ENCODE results near the gene TMEM253.

The TMEM253 gene

GRCh38 chr14:21100931-21101330, at the start of gene TMEM253:
TMEM253 (plus strand) TSS chr14:21101066; CDS start chr14:21101344, 278 bp downstream.
- DNase-seq (ENCODE audit: low read depth) = no peak

GRCh38 chr14:21053184-21054122, 47.4 kb upstream of the TMEM253 start:
- no peak for DNase-seq (ENCODE audit: low read depth)

GRCh38 chr14:21054123-21054767, 46.6 kb upstream of the TMEM253 start:
- no peak for DNase-seq (ENCODE audit: low read depth)

GRCh38 chr14:21054768-21055145, 46.1 kb upstream of the TMEM253 start:
- DNase-seq (ENCODE audit: low read depth) = no peak

GRCh38 chr14:21055432-21056117, 45.3 kb upstream of the TMEM253 start:
- DNase-seq (ENCODE audit: low read depth) = no peak

GRCh38 chr14:21056520-21057163, 44.2 kb upstream of the TMEM253 start:
- no peak for DNase-seq (ENCODE audit: low read depth)

GRCh38 chr14:21057803-21058675, 42.8 kb upstream of the TMEM253 start, which contains the start of gene RNASE8:
RNASE8 (plus strand) TSS chr14:21057822; CDS start chr14:21057893, 71 bp downstream.
- no peak for DNase-seq (ENCODE audit: low read depth)

GRCh38 chr14:21058903-21059302, 42.0 kb upstream of the TMEM253 start:
- DNase-seq (ENCODE audit: low read depth) = no peak

- DNase-seq (ENCODE audit: low read depth) = no peak
These were observed 40.8 kb upstream of the TMEM253 start for GRCh38 chr14:21059842-21060613.

GRCh38 chr14:21060614-21061346, 40.1 kb upstream of the TMEM253 start:
- DNase-seq (ENCODE audit: low read depth) = no peak

GRCh38 chr14:21061347-21061668, 39.6 kb upstream of the TMEM253 start:
- DNase-seq (ENCODE audit: low read depth) = no peak

GRCh38 chr14:21063479-21063878, 37.4 kb upstream of the TMEM253 start:
- DNase-seq (ENCODE audit: low read depth) = no peak

GRCh38 chr14:21066882-21067502, 33.9 kb upstream of the TMEM253 start:
- no peak for DNase-seq (ENCODE audit: low read depth)

GRCh38 chr14:21068521-21069387, 32.1 kb upstream of the TMEM253 start:
- DNase-seq (ENCODE audit: low read depth) = no peak

- no peak for DNase-seq (ENCODE audit: low read depth)
These were observed 31.3 kb upstream of the TMEM253 start for GRCh38 chr14:21069388-21070082.

GRCh38 chr14:21070083-21070609, 30.7 kb upstream of the TMEM253 start, which contains the start of gene ARHGEF40:
ARHGEF40 (plus strand) TSS chr14:21070304; CDS start chr14:21070397, 93 bp downstream.
- no peak for DNase-seq (ENCODE audit: low read depth)

- DNase-seq (ENCODE audit: low read depth) = no peak
These were observed 30.1 kb upstream of the TMEM253 start for GRCh38 chr14:21070610-21071224.

All from stimulated activated CD8-positive, alpha-beta memory T cell treated with anti-CD3 and anti-CD28 coated beads, Interleukin-4, amount 100 ng/mL, for 24 hours (primary cell).